IMR-90 (cell line): ENCODE data around the gene TNNC1. TPM values are rescaled to one million over a fixed set of nuclear protein-coding genes. Genes with fewer than 3 reads are reported as not detected.

ENCODE experiments used
- ATAC-seq: fragments of 200-7000 bp; cut with Tn5 transposase; 2 replicates; pipeline ENCODE4 v1.9.1; 2020; ENCODE audit warnings: low read depth, mild to moderate bottlenecking, moderate library complexity
- BruUV-seq: library from RNA; stranded (reverse); fragments of 400-500 nt; replicated peaks from 2 replicates; lab custom pipeline; 2021; lab: Mats Ljungman, UMichigan
- CTCF ChIA-PET: fragments of 300-600 bp; formaldehyde crosslinking; extraction: SDS; loops from one replicate; lab custom pipeline; 2021; ENCODE audit warnings: antibody characterized with exemption; lab: Yijun Ruan, JAX
- POLR2A ChIA-PET: fragments of 300-600 bp; sonication (Branson Sonifier 250); formaldehyde crosslinking; loops from one replicate; lab custom pipeline; 2022; ENCODE audit warnings: antibody characterized with exemption; ENCODE audit not compliant: unreplicated experiment; lab: Charles Lee
- DNase-seq: peaks from one replicate; pipeline ENCODE4 v3.0.0; 2013
- H2AFZ ChIP-seq: replicated peaks from 2 replicates; pipeline ENCODE3; 2013; ENCODE audit warnings: low read length, mild to moderate bottlenecking; ENCODE audit not compliant: poor library complexity
- H2AK5ac ChIP-seq: 2 replicates; pipeline ENCODE4 v1.6.1; 2013; ENCODE audit warnings: low read depth, low read length, inconsistent platforms
- H2AK9ac ChIP-seq: replicated peaks from 2 replicates; pipeline ENCODE3; 2013; ENCODE audit warnings: mild to moderate bottlenecking, low read depth, low read length, moderate library complexity; ENCODE audit not compliant: poor library complexity
- H2BK120ac ChIP-seq: 2 replicates; pipeline ENCODE4 v1.6.1; 2013; ENCODE audit warnings: low read depth, low read length, inconsistent platforms
- H2BK15ac ChIP-seq: 3 replicates; pipeline ENCODE4 v1.6.1; 2013; ENCODE audit warnings: low read depth, low read length, inconsistent platforms
- H2BK20ac ChIP-seq: 2 replicates; pipeline ENCODE4 v1.6.1; 2013; ENCODE audit warnings: low read depth, mild to moderate bottlenecking, inconsistent platforms, low read length, moderate library complexity
- H2BK5ac ChIP-seq: 2 replicates; pipeline ENCODE4 v1.6.1; 2013; ENCODE audit warnings: mild to moderate bottlenecking, low read depth, low read length, inconsistent platforms; ENCODE audit not compliant: poor library complexity, severe bottlenecking
- H3K14ac ChIP-seq: replicated peaks from 2 replicates; pipeline ENCODE4 v1.6.1; 2013; ENCODE audit warnings: low read depth, low read length, inconsistent platforms
- H3K18ac ChIP-seq: 2 replicates; pipeline ENCODE4 v1.6.1; 2013; ENCODE audit warnings: low read depth, low read length, control low read depth
- H3K23ac ChIP-seq: 2 replicates; pipeline ENCODE4 v1.6.1; 2013; ENCODE audit warnings: low read depth, low read length, inconsistent platforms
- H3K27ac ChIP-seq: 2 replicates; pipeline ENCODE4 v1.5.1; 2013; ENCODE audit warnings: mild to moderate bottlenecking, control low read depth, low read length; ENCODE audit not compliant: insufficient read depth
- H3K27me3 ChIP-seq: 2 replicates; pipeline ENCODE4 v1.6.1; 2013; ENCODE audit warnings: low read length; ENCODE audit not compliant: control insufficient read depth, insufficient read depth
- H3K36me3 ChIP-seq: 2 replicates; pipeline ENCODE4 v1.6.1; 2013; ENCODE audit warnings: low read length, mixed read lengths; ENCODE audit not compliant: control insufficient read depth, insufficient read depth
- H3K4ac ChIP-seq: 2 replicates; pipeline ENCODE4 v1.6.1; 2013; ENCODE audit warnings: low read depth, low read length, inconsistent platforms
- H3K4me1 ChIP-seq: 2 replicates; pipeline ENCODE4 v1.6.1; 2013; ENCODE audit warnings: low read length, mixed read lengths; ENCODE audit not compliant: control insufficient read depth, insufficient read depth
- H3K4me2 ChIP-seq: 2 replicates; pipeline ENCODE4 v1.6.1; 2013; ENCODE audit warnings: low read depth, mild to moderate bottlenecking, control low read depth, low read length, moderate library complexity
- H3K4me3 ChIP-seq: 2 replicates; pipeline ENCODE4 v1.5.1; 2013; ENCODE audit warnings: low read depth, mild to moderate bottlenecking, control low read depth, low read length, moderate library complexity; ENCODE audit not compliant: insufficient read depth
- H3K56ac ChIP-seq: 2 replicates; pipeline ENCODE4 v1.6.1; 2013; ENCODE audit warnings: low read length, inconsistent platforms; ENCODE audit not compliant: insufficient read depth; ENCODE audit errors: extremely low read depth
- H3K79me1 ChIP-seq, 2 experiments: 2 replicates each; pipeline ENCODE4 v1.6.1; 2013; ENCODE audit warnings: low read length in 2 of 2, inconsistent platforms in 1 of 2, low read depth in 1 of 2
- H3K9ac ChIP-seq: 2 replicates; pipeline ENCODE4 v1.6.1; 2013; ENCODE audit warnings: low read depth, low read length, control low read depth
- H3K9me1 ChIP-seq: 2 replicates; pipeline ENCODE4 v1.6.1; 2013; ENCODE audit warnings: low read length, inconsistent platforms; ENCODE audit not compliant: insufficient read depth
- H3K9me3 ChIP-seq: 2 replicates; pipeline ENCODE4 v1.6.1; 2013; ENCODE audit warnings: low read length; ENCODE audit not compliant: control insufficient read depth, insufficient read depth
- H4K20me1 ChIP-seq: 2 replicates; pipeline ENCODE4 v1.6.1; 2013; ENCODE audit warnings: low read length, inconsistent platforms; ENCODE audit not compliant: insufficient read depth
- H4K5ac ChIP-seq: 2 replicates; pipeline ENCODE4 v1.6.1; 2013; ENCODE audit warnings: mild to moderate bottlenecking, low read depth, low read length, control low read depth
- H4K8ac ChIP-seq, 2 experiments: 2 replicates each; pipeline ENCODE4 v1.6.1; 2013; ENCODE audit warnings: low read depth in 2 of 2, low read length in 2 of 2, control low read depth in 1 of 2, inconsistent platforms in 1 of 2
- H4K91ac ChIP-seq: 2 replicates; pipeline ENCODE4 v1.6.1; 2013; ENCODE audit warnings: low read depth, low read length, inconsistent platforms; ENCODE audit not compliant: insufficient read depth
- CTCF ChIP-seq: conservative IDR thresholded peaks from 2 replicates; pipeline ENCODE4 v1.5.1; 2012; ENCODE audit warnings: mild to moderate bottlenecking, low read depth, low read length, improper control_type of control experiment
- ELK1 ChIP-seq: fragments of 150-350 bp; IDR thresholded peaks from 2 replicates; pipeline ENCODE4 v1.6.1; 2016; ENCODE audit warnings: low read depth, mild to moderate bottlenecking, low read length, moderate library complexity, borderline replicate concordance
- MAFK ChIP-seq: IDR thresholded peaks from 2 replicates; pipeline ENCODE4 v1.6.1; 2012; ENCODE audit warnings: low read depth, low read length, improper control_type of control experiment
- MAZ ChIP-seq: IDR thresholded peaks from 2 replicates; pipeline ENCODE4 v1.6.1; 2012; ENCODE audit warnings: low read depth, mild to moderate bottlenecking, low read length, improper control_type of control experiment, moderate library complexity, borderline replicate concordance
- NFE2L2 ChIP-seq: fragments of 150-350 bp; IDR thresholded peaks from 2 replicates; pipeline ENCODE4 v1.6.1; 2016; ENCODE audit warnings: low read depth, mild to moderate bottlenecking, low read length
- POLR2A ChIP-seq: IDR thresholded peaks from 2 replicates; pipeline ENCODE4 v1.6.1; 2012; ENCODE audit warnings: mild to moderate bottlenecking, low read depth, low read length
- RAD21 ChIP-seq: IDR thresholded peaks from 2 replicates; pipeline ENCODE4 v1.6.1; 2012; ENCODE audit warnings: low read length, improper control_type of control experiment
- RCOR1 ChIP-seq: IDR thresholded peaks from 2 replicates; pipeline ENCODE4 v1.6.1; 2012; ENCODE audit warnings: mild to moderate bottlenecking, low read length, improper control_type of control experiment; ENCODE audit not compliant: insufficient replicate concordance
- RFX5 ChIP-seq: IDR thresholded peaks from 2 replicates; pipeline ENCODE4 v1.8.0; 2012; ENCODE audit warnings: low read depth, mild to moderate bottlenecking, low read length, moderate library complexity
- SMC3 ChIP-seq: fragments of 150-350 bp; IDR thresholded peaks from 2 replicates; pipeline ENCODE4 v1.6.1; 2016; ENCODE audit warnings: low read depth, mild to moderate bottlenecking, antibody characterized with exemption, low read length, moderate library complexity
- USF2 ChIP-seq: fragments of 150-350 bp; IDR thresholded peaks from 2 replicates; pipeline ENCODE4 v1.6.1; 2017; ENCODE audit warnings: mild to moderate bottlenecking, antibody characterized with exemption, low read length, low read depth
- WGBS, 2 experiments: methylation state at CpG; one replicate each; pipeline versions ENCODE4 v1.1.5 to v1.1.7; 2013; ENCODE audit warnings: missing lambda C conversion rate in 2 of 2; ENCODE audit not compliant: insufficient read length in 1 of 2; ENCODE audit errors: extremely low coverage in 2 of 2; 5-methylcytosine and 5-hydroxymethylcytosine counted together
- dilution Hi-C: fragments of 300-500 bp; cut with HindIII; formaldehyde crosslinking; loops from one replicate; pipeline ENCODE4 v1.14.3; 2018; ENCODE audit warnings: low sequenced_read_pairs; ENCODE audit not compliant: unreplicated experiment
- in situ Hi-C: fragments of 300-500 bp; cut with MboI; formaldehyde crosslinking; loops from 3 replicates; pipeline ENCODE4 v1.14.3; 2019; ENCODE audit warnings: low sequenced_read_pairs, inconsistent platforms, mixed read lengths
- intact Hi-C: fragments of 100-400 bp; cut with micrococcal nuclease; formaldehyde crosslinking; loops from 2 replicates; pipeline ENCODE4 v1.10.0; 2022
- polyA plus RNA-seq, 3 experiments: library from polyadenylated mRNA; depleted of rRNA; stranded (reverse); fragments of >200 nt; gene quantifications; 2 replicates each; pipeline ENCODE4 v1.2.3, GENCODE V29; 2012; ENCODE audit warnings: low replicate concordance in 1 of 3
- total RNA-seq: library from RNA; depleted of rRNA; stranded (reverse); fragments of >200 nt; gene quantifications from 2 replicates; pipeline ENCODE4 v1.2.3, GENCODE V29; 2012

Gene TNNC1
- total and polyA plus RNA-seq, 2 of the 4 experiments (the other 2 are of a cell fraction) = 1.3 to 4.6 TPM

GRCh38 chr3:52433996-52434479 is 19.8 kb downstream of the TNNC1 start:
- intact Hi-C loops = no loop called here

More at GRCh38 chr3:52433996-52434479, 19.8 kb downstream of the TNNC1 start:
- DNase-seq (no peak), ATAC-seq (no peak)
- POLR2A ChIA-PET = no interaction called here
- Histone ChIP-seq H4K20me1 (no peaks in the 10 kb centered on the region), H3K27ac (no peak overlapping the region), H2AK5ac (no peak overlapping the region), H4K5ac (no peak overlapping the region), H2AFZ (no peak overlapping the region), H4K8ac (no peak overlapping the region), H2BK120ac (no peak overlapping the region), H3K9me3 (no peaks in the 10 kb centered on the region), H3K36me3 (no peaks in the 10 kb centered on the region), H2BK5ac (no peak overlapping the region), H3K27me3 (peaks cover 22% of the 10 kb centered on the region), H2BK20ac (no peak overlapping the region), H2BK15ac (no peak overlapping the region), H3K4me3 (no peak overlapping the region), H3K4ac (no peak overlapping the region), H3K4me2 (no peak overlapping the region), H3K9ac (no peak overlapping the region), H4K91ac (no peak overlapping the region), H3K79me1 (no peaks in the 10 kb centered on the region), H2AK9ac (no peak overlapping the region), H3K18ac (no peak overlapping the region), H3K23ac (no peak overlapping the region), H3K4me1 (peaks cover 10% of the 10 kb centered on the region; the same call in 1 of the 2 replicates), H3K56ac (no peak overlapping the region), H3K9me1 (no peaks in the 10 kb centered on the region), H3K14ac (no peak overlapping the region)
- in situ Hi-C loops (no loop called here), dilution Hi-C loops (no loop called here)
- 89% methylated on average over 6 of the region's 6 CpGs; no CpG with 5 or more reads in 1 of the 2 experiments for WGBS, 2 experiments
- no peak for TF ChIP-seq CTCF
- no peak for TF ChIP-seq MAZ
- TF ChIP-seq MAFK = no peak
- TF ChIP-seq SMC3 = no peak
- TF ChIP-seq RAD21 = no peak
- no peak for TF ChIP-seq NFE2L2
- TF ChIP-seq ELK1 = no peak
- TF ChIP-seq RFX5 = no peak
- no peak for TF ChIP-seq POLR2A
- TF ChIP-seq USF2 = no peak
- TF ChIP-seq RCOR1 = no peak
- no TSS peak for BruUV-seq
- CTCF ChIA-PET = no interaction called here
